Natural killer cell (primary cell): ENCODE data around the gene ZMIZ1. TPM values are rescaled to one million over a fixed set of nuclear protein-coding genes. Genes with fewer than 3 reads are reported as not detected.

Source experiments
- ATAC-seq, 3 donors: fragments of 150-1000 bp in 2 of 3; fragments of 200-7000 bp in 1 of 3; cut with Tn5 transposase; 1 replicate in 1 of 3; 2 replicates in 2 of 3; pipeline ENCODE4 v1.10.0; 2021; ENCODE audit warnings: mild to moderate bottlenecking in 2 of 3, moderate library complexity in 2 of 3
- DNase-seq, 2 donors: peaks; one replicate each; pipeline versions ENCODE4 v3.0.0 to v3.0.0-alpha.2; 2013 to 2021; ENCODE audit warnings: mixed read lengths in 1 of 2
- H3K27ac ChIP-seq: one replicate; pipeline ENCODE4 v1.5.1; 2013; ENCODE audit warnings: mild to moderate bottlenecking, low read length
- H3K27me3 ChIP-seq: one replicate; pipeline ENCODE4 v1.6.1; 2013; ENCODE audit warnings: low read length; ENCODE audit not compliant: control insufficient read depth, insufficient read depth
- H3K36me3 ChIP-seq: one replicate; pipeline ENCODE4 v1.6.1; 2013; ENCODE audit warnings: low read length; ENCODE audit not compliant: control insufficient read depth, insufficient read depth
- H3K4me1 ChIP-seq: one replicate; pipeline ENCODE4 v1.6.1; 2013; ENCODE audit warnings: low read length; ENCODE audit not compliant: control insufficient read depth, insufficient read depth
- H3K4me3 ChIP-seq: one replicate; pipeline ENCODE4 v1.5.1; 2013; ENCODE audit warnings: low read length
- H3K9me3 ChIP-seq: one replicate; pipeline ENCODE4 v1.6.1; 2013; ENCODE audit warnings: low read length; ENCODE audit not compliant: control insufficient read depth, insufficient read depth
- H3K27ac Mint-ChIP-seq, 2 donors: one replicate each; pipeline ENCODE4 v1.8.0; 2022; ENCODE audit warnings: mild to moderate bottlenecking in 2 of 2, mixed read lengths in 2 of 2, moderate library complexity in 1 of 2
- H3K27me3 Mint-ChIP-seq, 2 donors: one replicate each; pipeline ENCODE4 v1.8.0; 2022; ENCODE audit warnings: low read depth in 2 of 2, mixed read lengths in 2 of 2
- H3K36me3 Mint-ChIP-seq: one replicate; pipeline ENCODE4 v1.8.0; 2022; ENCODE audit warnings: mixed read lengths
- H3K4me1 Mint-ChIP-seq, 2 donors: one replicate each; pipeline ENCODE4 v1.8.0; 2022; ENCODE audit warnings: mixed read lengths in 2 of 2
- H3K4me3 Mint-ChIP-seq: one replicate; pipeline ENCODE4 v1.8.0; 2022; ENCODE audit warnings: mild to moderate bottlenecking, moderate library complexity, mixed read lengths
- H3K9me3 Mint-ChIP-seq, 2 donors: one replicate each; pipeline ENCODE4 v1.8.0; 2022; ENCODE audit warnings: mixed read lengths in 2 of 2
- CTCF ChIP-seq: fragments of 200-600 bp; IDR thresholded peaks from one replicate; pipeline ENCODE4 v1.8.0; 2022; ENCODE audit warnings: antibody characterized with exemption
- WGBS: methylation state at CpG from one replicate; pipeline ENCODE4 v1.1.7; 2013; ENCODE audit warnings: missing lambda C conversion rate; ENCODE audit not compliant: insufficient coverage; 5-methylcytosine and 5-hydroxymethylcytosine counted together
- intact Hi-C: fragments of 100-400 bp; cut with micrococcal nuclease; formaldehyde crosslinking; loops from one replicate; pipeline ENCODE4 v1.14.2; 2022
- total RNA-seq, 4 donors: library from RNA; stranded (reverse); fragments of 120-200 nt in 1 of 4; gene quantifications; one replicate each; pipeline versions ENCODE4 v1.2.3 to v1.2.4, GENCODE V29; 2013 to 2022

Gene ZMIZ1
- total RNA-seq, 3 donors from 2014 or later (not counting 1 experiment from before 2014, with no cell fraction given) = 36.5 to 51.5 (median 37.9) TPM

DNA sequence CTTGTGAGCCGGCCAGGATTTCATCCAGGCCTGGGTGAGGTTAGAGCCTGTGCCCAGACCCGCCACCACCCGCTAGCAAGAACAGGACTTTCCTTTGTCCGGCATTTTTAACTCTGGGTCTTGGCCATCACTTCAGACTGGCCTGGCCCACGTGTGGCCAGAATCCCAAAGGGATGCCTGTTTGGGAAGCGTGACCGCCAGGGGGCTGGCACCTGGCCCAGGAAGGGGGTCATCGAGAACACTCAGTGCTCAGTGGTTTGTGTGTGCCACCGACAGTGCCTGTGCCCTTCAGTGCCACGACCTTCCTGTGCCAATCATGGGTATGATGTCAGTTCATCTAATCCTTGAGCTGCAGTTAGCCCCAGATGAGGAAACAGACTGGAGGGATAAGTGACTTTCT, 85.0 kb downstream of the ZMIZ1 start:
- Histone ChIP-seq H3K4me1 (peaks cover 42% of the 10 kb centered on the region), H3K9me3 (no peaks in the 10 kb centered on the region), H3K27me3 (no peaks in the 10 kb centered on the region), H3K27ac (no peak overlapping the region), H3K36me3 (no peaks in the 10 kb centered on the region), H3K4me3 (no peak overlapping the region)
- H3K4me3 Mint-ChIP-seq = no peak overlapping the region
- H3K9me3 Mint-ChIP-seq = no peaks in the 10 kb centered on the region
- H3K27ac Mint-ChIP-seq = no peak overlapping the region
- H3K36me3 Mint-ChIP-seq = no peaks in the 10 kb centered on the region
- peaks cover 26 to 65% of the 10 kb centered on the region in 2 donors for H3K4me1 Mint-ChIP-seq
- 73% methylated on average over 10 of the region's 10 CpGs for WGBS
- H3K27me3 Mint-ChIP-seq = no peaks in the 10 kb centered on the region
- intact Hi-C loops = no loop called here
- ATAC-seq (no peak), DNase-seq (no peak)
- TF ChIP-seq CTCF = no peak

DNA sequence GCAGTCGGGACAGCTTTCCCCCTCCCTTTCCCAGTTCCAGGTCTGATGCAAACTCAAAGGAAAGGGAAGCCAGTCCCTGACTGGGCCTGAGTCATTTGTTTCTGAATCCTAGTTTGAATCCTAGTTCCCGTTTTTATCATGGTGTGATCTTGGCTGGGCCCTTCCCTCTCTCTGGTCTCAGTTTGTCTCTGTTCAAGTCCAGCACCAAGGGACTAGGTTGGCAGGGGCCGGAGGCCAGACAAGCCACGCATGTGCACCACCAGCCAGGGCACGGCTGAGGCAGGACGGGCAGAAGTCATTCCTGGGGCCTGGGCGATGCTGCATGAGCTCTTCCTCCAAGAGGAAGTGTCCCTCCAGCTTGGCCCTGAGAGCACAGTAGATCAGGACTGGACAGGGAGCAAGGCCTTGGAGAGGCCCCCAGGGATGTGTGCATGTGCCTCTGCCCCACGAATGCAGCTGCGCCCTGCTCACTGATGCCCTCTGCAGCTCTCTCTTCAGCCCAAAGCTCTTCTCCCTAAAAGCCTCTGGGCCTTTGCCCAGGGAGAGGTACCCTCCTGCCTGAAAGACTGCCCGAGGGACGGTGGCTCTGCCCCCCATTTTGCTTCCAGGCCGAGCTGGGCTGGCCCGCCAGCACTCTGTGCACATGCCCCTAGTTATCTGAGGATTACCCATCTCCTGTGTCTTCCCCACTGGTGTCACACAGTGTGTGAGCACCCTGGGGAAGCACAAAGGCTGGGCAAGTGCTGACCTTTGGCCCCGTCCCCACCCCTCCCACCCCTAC, 86.7 kb downstream of the ZMIZ1 start:
- no peaks in the 10 kb centered on the region for H3K36me3 ChIP-seq
- DNase-seq (no peak), ATAC-seq (no peak)
- H3K4me3 Mint-ChIP-seq = no peak overlapping the region
- H3K4me1 ChIP-seq = peaks cover 24% of the 10 kb centered on the region
- no peak overlapping the region for H3K27ac Mint-ChIP-seq
- no peaks in the 10 kb centered on the region for H3K27me3 ChIP-seq
- H3K4me1 Mint-ChIP-seq = peaks cover 13 to 49% of the 10 kb centered on the region in 2 donors
- no peaks in the 10 kb centered on the region for H3K36me3 Mint-ChIP-seq
- 89% methylated on average over 14 of the region's 14 CpGs for WGBS
- no peak for TF ChIP-seq CTCF
- H3K27ac ChIP-seq = no peak overlapping the region
- H3K9me3 Mint-ChIP-seq = no peaks in the 10 kb centered on the region
- H3K4me3 ChIP-seq = no peak overlapping the region
- H3K9me3 ChIP-seq = no peaks in the 10 kb centered on the region
- intact Hi-C loops = no loop called here
- H3K27me3 Mint-ChIP-seq = no peaks in the 10 kb centered on the region

GRCh38 chr10:79156334-79157274, 87.8 kb downstream of the ZMIZ1 start:
- Mint-ChIP-seq H3K36me3 (no peaks in the 10 kb centered on the region), H3K27me3 (no peaks in the 10 kb centered on the region), H3K4me3 (no peak overlapping the region), H3K27ac (peak overlapping the region in 1 of 2 donors; percentile 76), H3K9me3 (no peaks in the 10 kb centered on the region), H3K4me1 (peaks cover 18 to 50% of the 10 kb centered on the region in 2 donors)
- intact Hi-C loops = no loop called here
- Histone ChIP-seq H3K27ac (no peak overlapping the region), H3K4me1 (peaks cover 13% of the 10 kb centered on the region), H3K27me3 (no peaks in the 10 kb centered on the region), H3K4me3 (no peak overlapping the region), H3K9me3 (no peaks in the 10 kb centered on the region), H3K36me3 (no peaks in the 10 kb centered on the region)
- WGBS = 86% methylated on average over 22 of the region's 22 CpGs
- ATAC-seq (no peak), DNase-seq (no peak)
- no peak for TF ChIP-seq CTCF
